Kidney (tissue), 14 donors: ENCODE results near the gene BCAS2. TPM values are rescaled to one million over a fixed set of nuclear protein-coding genes. Genes with fewer than 3 reads are reported as not detected.
"Not testable (repeated sequence)": the region's sequence is repeated elsewhere in the genome, so short reads cannot be mapped to it uniquely, and the experiment has no call there.

Source experiments
- DNase-seq, 5 donors: peaks; one replicate each; pipeline ENCODE4 v3.0.0-alpha.2; 2013 to 2020
- FAIRE-seq: peaks from 2 replicates; lab custom pipeline; 2012; peaks lifted over from hg19 to GRCh38; lab: Jason Lieb, UNC
- H3K27ac ChIP-seq, 2 donors: one replicate each; pipeline ENCODE4 v1.7.0; 2013; ENCODE audit warnings: low read depth in 2 of 2, low read length in 2 of 2, inconsistent platforms in 1 of 2
- H3K27me3 ChIP-seq: one replicate; pipeline ENCODE4 v1.7.1; 2013; ENCODE audit warnings: low read length, inconsistent platforms; ENCODE audit not compliant: control insufficient read depth, insufficient read depth
- H3K36me3 ChIP-seq, 3 donors: one replicate each; pipeline versions ENCODE4 v1.7.0 to v1.7.1; 2013; ENCODE audit warnings: low read length in 3 of 3, control low read depth in 1 of 3, inconsistent platforms in 1 of 3; ENCODE audit not compliant: insufficient read depth in 3 of 3, control insufficient read depth in 2 of 3
- H3K4me1 ChIP-seq, 3 donors: one replicate each; pipeline versions ENCODE4 v1.7.0 to v1.7.1; 2013; ENCODE audit warnings: low read length in 3 of 3, inconsistent platforms in 1 of 3, low read depth in 1 of 3; ENCODE audit not compliant: control insufficient read depth in 2 of 3, insufficient read depth in 2 of 3
- H3K4me3 ChIP-seq, 3 donors: one replicate each; pipeline versions ENCODE4 v1.7.0 to v1.8.1; 2013; ENCODE audit warnings: low read length in 3 of 3, control low read depth in 1 of 3, inconsistent platforms in 1 of 3
- H3K9ac ChIP-seq, 3 donors: one replicate each; pipeline versions ENCODE4 v1.7.0 to v1.7.1; 2013; ENCODE audit warnings: low read length in 3 of 3, control low read depth in 1 of 3, inconsistent platforms in 1 of 3
- H3K9me3 ChIP-seq, 3 donors: one replicate each; pipeline versions ENCODE4 v1.7.0 to v1.7.1; 2013; ENCODE audit warnings: low read length in 3 of 3, control low read depth in 1 of 3, inconsistent platforms in 1 of 3; ENCODE audit not compliant: control insufficient read depth in 2 of 3, insufficient read depth in 1 of 3
- intact Hi-C: fragments of 100-400 bp; cut with DNase I; formaldehyde crosslinking; loops from one replicate; pipeline ENCODE4 v1.11.1; 2022
- polyA plus RNA-seq: library from polyadenylated mRNA; stranded (reverse); fragments of 350-450 nt; fragmentation: Illumina TruSeq; extraction: RNeasy Lipid Tissue Mini Kit (QIAGEN cat#74804); gene quantifications from one replicate; pipeline ENCODE4 v1.2.3, GENCODE V29; 2014; ENCODE audit warnings: low read depth, low replicate concordance; ENCODE audit not compliant: insufficient read depth
- total RNA-seq: library from RNA; stranded (reverse); fragmentation: NEBNext Ultra II Directional; extraction: Animal tissue kit (Norgen Biotek cat#: 25700); gene quantifications from one replicate; pipeline ENCODE4 v1.2.1, GENCODE V29; 2021
- TF ChIP-seq, protein P1 (sequence below): IDR thresholded peaks from 3 replicates; pipeline ENCODE4 v1.5.1; 2012; ENCODE audit warnings: mild to moderate bottlenecking, moderate library complexity, borderline replicate concordance; ENCODE audit not compliant: insufficient read depth; ENCODE audit errors: extremely low read depth
- donor health status: control.
- donor health status: control.
- donor health status: control.
- donor health status: control.
- donor health status: control.
- donor health status: DM: yes; HTN: yes; CAD: no.
- donor health status: Normal renal cell carcinoma (clear cell type).

BCAS2 gene
- total and polyA plus RNA-seq, 2 donors from 2014 or later, result 37.2 to 51.4 TPM

DNA sequence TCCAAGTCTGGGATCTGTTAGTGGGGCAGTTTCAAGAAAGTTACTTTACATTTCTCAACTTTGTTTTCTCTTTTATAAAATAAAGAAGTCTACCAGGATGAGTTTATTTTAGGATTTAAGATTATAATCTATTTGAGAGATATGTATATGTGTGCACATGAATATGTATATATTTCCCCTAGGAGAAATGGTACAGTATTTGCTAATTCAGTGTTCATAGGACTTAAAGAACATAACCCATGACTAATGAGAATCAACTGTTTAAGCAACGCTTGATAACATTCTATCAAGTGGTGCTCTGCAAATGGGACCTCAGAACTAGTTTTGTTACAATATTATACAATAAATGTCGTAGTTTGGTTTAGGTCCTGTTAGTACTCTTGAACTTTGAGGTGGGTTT lies 7.0 kb downstream of the BCAS2 start:
- Histone ChIP-seq H3K36me3 (peaks cover 11 to 56% (median 19%) of the 10 kb centered on the region in 3 donors), H3K4me1 (no peaks in the 10 kb centered on the region), H3K27ac (no peak overlapping the region), H3K27me3 (no peaks in the 10 kb centered on the region), H3K9ac (no peak overlapping the region), H3K4me3 (no peak overlapping the region), H3K9me3 (no peaks in the 10 kb centered on the region)
- intact Hi-C loops, result no loop called here
- FAIRE-seq (no peak), DNase-seq (no peak)
- TF ChIP-seq, protein P1, sequence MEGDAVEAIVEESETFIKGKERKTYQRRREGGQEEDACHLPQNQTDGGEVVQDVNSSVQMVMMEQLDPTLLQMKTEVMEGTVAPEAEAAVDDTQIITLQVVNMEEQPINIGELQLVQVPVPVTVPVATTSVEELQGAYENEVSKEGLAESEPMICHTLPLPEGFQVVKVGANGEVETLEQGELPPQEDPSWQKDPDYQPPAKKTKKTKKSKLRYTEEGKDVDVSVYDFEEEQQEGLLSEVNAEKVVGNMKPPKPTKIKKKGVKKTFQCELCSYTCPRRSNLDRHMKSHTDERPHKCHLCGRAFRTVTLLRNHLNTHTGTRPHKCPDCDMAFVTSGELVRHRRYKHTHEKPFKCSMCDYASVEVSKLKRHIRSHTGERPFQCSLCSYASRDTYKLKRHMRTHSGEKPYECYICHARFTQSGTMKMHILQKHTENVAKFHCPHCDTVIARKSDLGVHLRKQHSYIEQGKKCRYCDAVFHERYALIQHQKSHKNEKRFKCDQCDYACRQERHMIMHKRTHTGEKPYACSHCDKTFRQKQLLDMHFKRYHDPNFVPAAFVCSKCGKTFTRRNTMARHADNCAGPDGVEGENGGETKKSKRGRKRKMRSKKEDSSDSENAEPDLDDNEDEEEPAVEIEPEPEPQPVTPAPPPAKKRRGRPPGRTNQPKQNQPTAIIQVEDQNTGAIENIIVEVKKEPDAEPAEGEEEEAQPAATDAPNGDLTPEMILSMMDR, result no peak

DNA sequence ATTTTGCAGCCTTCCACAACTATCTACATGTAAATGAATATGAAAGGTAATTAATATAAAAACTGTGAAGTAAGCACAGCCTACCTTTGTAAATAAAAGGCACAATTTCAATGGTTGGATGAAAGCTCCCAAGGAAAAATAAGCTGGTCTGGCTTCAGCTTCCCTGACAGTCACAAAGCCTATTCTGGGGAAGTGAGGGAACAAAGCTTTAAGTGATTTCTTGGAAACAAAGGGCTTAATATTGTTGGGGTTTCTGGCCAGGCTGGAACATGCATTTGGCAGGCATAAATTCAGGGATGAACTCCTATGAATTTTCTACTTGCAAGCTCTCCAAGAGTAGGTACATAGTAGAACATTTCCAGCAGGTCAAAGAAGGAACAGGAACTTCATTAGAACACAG lies 17.3 kb downstream of the BCAS2 start:
- FAIRE-seq, result no peak
- Histone ChIP-seq H3K36me3 (peaks cover 10 to 13% (median 11%) of the 10 kb centered on the region in 3 donors), H3K9ac (no peak overlapping the region), H3K4me3 (no peak overlapping the region), H3K27me3 (no peaks in the 10 kb centered on the region), H3K9me3 (no peaks in the 10 kb centered on the region), H3K27ac (no peak overlapping the region), H3K4me1 (no peaks in the 10 kb centered on the region)
- DNase-seq, result no peak
- TF ChIP-seq, protein P1, result no peak
- intact Hi-C loops, result no loop called here

DNA sequence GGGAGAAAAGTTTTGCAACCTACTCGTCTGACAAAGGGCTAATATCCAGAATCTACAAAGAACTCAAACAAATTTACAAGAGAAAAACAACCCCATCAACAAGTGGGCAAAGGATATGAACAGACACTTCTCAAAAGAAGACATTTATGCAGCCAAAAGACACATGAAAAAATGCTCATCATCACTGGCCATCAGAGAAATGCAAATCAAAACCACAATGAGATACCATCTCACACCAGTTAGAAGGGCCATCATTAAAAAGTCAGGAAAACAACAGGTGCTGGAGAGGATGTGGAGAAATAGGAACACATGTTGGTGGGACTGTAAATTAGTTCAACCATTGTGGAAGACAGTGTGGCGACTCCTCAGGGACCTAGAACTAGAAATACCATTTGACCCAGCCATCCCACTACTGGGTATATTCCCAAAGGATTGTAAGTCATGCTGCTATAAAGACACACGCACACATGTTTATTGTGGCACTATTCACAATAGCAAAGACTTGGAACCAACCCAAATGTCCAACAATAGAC lies 18.4 kb downstream of the BCAS2 start:
- H3K27me3 ChIP-seq, DNase-seq, H3K27ac ChIP-seq, H3K9ac ChIP-seq, H3K4me1 ChIP-seq, intact Hi-C loops, H3K4me3 ChIP-seq, FAIRE-seq, H3K9me3 ChIP-seq: not testable (repeated sequence)
- peaks cover 7 to 13% (median 9%) of the 10 kb centered on the region in 3 donors for H3K36me3 ChIP-seq

DNA sequence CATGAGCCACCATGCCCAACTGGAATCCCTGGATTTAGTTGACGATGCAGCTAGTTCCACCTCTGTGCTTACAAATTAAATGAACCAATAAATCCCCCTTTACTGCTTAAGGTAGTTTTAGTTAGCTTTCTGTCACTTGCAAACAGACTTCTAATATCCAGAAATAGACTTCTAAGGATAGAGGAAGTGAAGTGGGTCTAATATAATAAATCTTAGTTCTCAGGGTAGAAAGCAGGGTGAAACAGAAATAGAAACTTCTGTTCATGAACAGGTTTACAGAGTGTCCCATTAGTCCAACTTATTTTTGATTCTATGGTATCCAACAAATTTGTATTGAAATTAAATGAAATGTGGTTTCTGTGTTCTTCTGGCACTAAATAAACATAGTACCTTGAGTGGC lies 20.1 kb downstream of the BCAS2 start:
- H3K9me3 ChIP-seq, result no peaks in the 10 kb centered on the region
- H3K27ac ChIP-seq, result no peak overlapping the region
- H3K36me3 ChIP-seq, result peaks cover 0 to 5% (median 0%) of the 10 kb centered on the region in 3 donors
- TF ChIP-seq, protein P1, result no peak
- intact Hi-C loops, result no loop called here
- H3K4me1 ChIP-seq, result no peaks in the 10 kb centered on the region
- H3K4me3 ChIP-seq, result no peak overlapping the region
- DNase-seq (no peak), FAIRE-seq (no peak)
- H3K27me3 ChIP-seq, result no peaks in the 10 kb centered on the region
- H3K9ac ChIP-seq, result no peak overlapping the region
